Omental fat pad (tissue), 4 donors: ENCODE data around the gene TPR. TPM values are rescaled to one million over a fixed set of nuclear protein-coding genes. Genes with fewer than 3 reads are reported as not detected.
"Not testable (repeated sequence)": the region's sequence is repeated elsewhere in the genome, so short reads cannot be mapped to it uniquely, and the experiment has no call there.

ENCODE experiments used
- ATAC-seq: fragments of 150-250 bp; one replicate; pipeline ENCODE4 v1.9.1; 2016; ENCODE audit warnings: mild to moderate bottlenecking, moderate library complexity; ENCODE audit not compliant: low FRiP score
- DNase-seq: peaks from one replicate; pipeline ENCODE4 v3.0.0-alpha.2; 2019; ENCODE audit warnings: low spot score
- CTCF ChIP-seq, 3 donors: fragments of 450-650 bp; IDR thresholded peaks; one replicate each; pipeline ENCODE4 v1.5.1; 2016 to 2017; ENCODE audit warnings: antibody characterized with exemption in 3 of 3, mild to moderate bottlenecking in 3 of 3, moderate library complexity in 2 of 3
- total RNA-seq, 4 donors: library from RNA; depleted of rRNA; stranded (reverse); fragments of >200 nt; gene quantifications; one replicate each; pipeline ENCODE4 v1.1.0, GENCODE V29; 2016

TPR gene
- total RNA-seq, 4 donors from 2014 or later, result 67.2 to 105 (median 78.8) TPM

GRCh38 chr1:186375929-186376319 lies 871 bp upstream of the TPR start:
- TF ChIP-seq CTCF (IDR thresholded peaks at IDR 0.05), result no peak
- ATAC-seq, result peak; percentile 26
- no peak for DNase-seq

GRCh38 chr1:186374303-186375151 lies 526 bp downstream of the TPR start:
- DNase-seq (peak; percentile 22), ATAC-seq (peak; percentile 15)
- no peak for TF ChIP-seq CTCF (IDR thresholded peaks at IDR 0.05)

- not testable (repeated sequence) for ATAC-seq, DNase-seq
Observed at GRCh38 chr1:186347837-186348691, 27.0 kb downstream of the TPR start.

GRCh38 chr1:186340772-186341171 lies 34.3 kb downstream of the TPR start:
- DNase-seq (no peak), ATAC-seq (no peak)
- no peak for TF ChIP-seq CTCF (IDR thresholded peaks at IDR 0.05)

GRCh38 chr1:186337554-186337953 lies 37.5 kb downstream of the TPR start:
- no peak for ATAC-seq
- no peak for TF ChIP-seq CTCF (IDR thresholded peaks at IDR 0.05)
- no peak for DNase-seq

GRCh38 chr1:186330758-186331157 lies 44.3 kb downstream of the TPR start:
- no peak for ATAC-seq

More at GRCh38 chr1:186330758-186331157, 44.3 kb downstream of the TPR start:
- DNase-seq, result no peak
- no peak for TF ChIP-seq CTCF (IDR thresholded peaks at IDR 0.05)
